RWPE1 (cell line): ENCODE data around the gene TAPBPL.
"Not testable (repeated sequence)": the region's sequence is repeated elsewhere in the genome, so short reads cannot be mapped to it uniquely, and the experiment has no call there.

ENCODE experiments used
- CTCF ChIA-PET: fragments of 350-600 bp; sonication (Branson Sonifier 250); formaldehyde crosslinking; extraction: SDS; loops from one replicate; lab custom pipeline; 2021; lab: Yijun Ruan, JAX
- POLR2A ChIA-PET: fragments of 400-600 bp; formaldehyde crosslinking; extraction: SDS; loops from one replicate; lab custom pipeline; 2020; ENCODE audit warnings: antibody characterized with exemption; ENCODE audit not compliant: low non-redundant PET; lab: Yijun Ruan, JAX
- DNase-seq: peaks from one replicate; pipeline ENCODE4 v3.0.0; 2012; ENCODE audit warnings: low spot score
- H3K27ac ChIP-seq: fragments of 450-650 bp; 2 replicates; pipeline ENCODE4 v1.5.1; 2017
- CTCF ChIP-seq: fragments of 450-650 bp; conservative IDR thresholded peaks from 2 replicates; pipeline ENCODE4 v1.5.1; 2017; ENCODE audit warnings: low read depth, mild to moderate bottlenecking

TAPBPL gene

DNA sequence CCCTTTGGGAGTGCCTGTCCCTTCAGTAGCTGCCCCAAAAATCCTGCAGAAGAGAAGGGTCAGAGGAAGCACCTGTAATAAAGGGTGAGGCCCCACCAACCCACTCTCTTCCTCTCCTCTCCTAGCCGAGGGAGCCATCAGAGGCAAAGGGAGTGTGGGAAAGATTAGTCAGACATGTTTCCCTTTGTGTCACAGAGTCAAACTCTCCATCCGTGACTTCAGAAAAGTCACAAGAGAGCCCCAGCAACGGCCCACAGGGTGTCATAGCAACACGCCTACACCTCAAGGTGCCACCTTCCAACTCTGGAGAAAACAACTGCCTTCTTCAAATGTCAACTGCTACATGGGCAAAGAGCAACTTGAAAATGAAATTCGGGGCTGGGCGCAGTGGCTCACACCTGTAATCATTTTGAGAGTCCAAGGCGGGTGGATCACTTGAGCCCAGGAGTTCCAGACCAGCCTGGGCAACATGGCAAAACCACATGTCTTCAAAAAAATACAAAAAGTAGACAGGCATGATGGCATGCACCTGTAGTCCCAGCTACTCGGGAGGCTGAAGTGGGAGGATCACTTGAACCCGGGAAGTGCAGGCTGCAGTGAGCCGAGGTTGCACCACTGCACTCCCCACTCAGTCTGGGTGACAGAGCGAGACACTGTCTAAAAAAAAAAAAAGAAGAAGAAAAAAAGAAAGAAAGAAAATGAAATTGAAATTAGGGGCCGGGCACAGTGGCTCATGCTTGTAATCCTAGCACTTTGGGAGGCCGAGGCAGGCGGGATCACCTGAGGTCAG lies 24.8 kb upstream of the TAPBPL start:
- POLR2A ChIA-PET: no interaction called here
- H3K27ac ChIP-seq: no peak overlapping the region
- no peak for TF ChIP-seq CTCF
- DNase-seq: no peak
- CTCF ChIA-PET: no interaction called here

GRCh38 chr12:6427796-6428195 lies 24.0 kb upstream of the TAPBPL start:
- CTCF ChIA-PET, DNase-seq, H3K27ac ChIP-seq, POLR2A ChIA-PET: not testable (repeated sequence)

GRCh38 chr12:6428326-6428725 lies 23.5 kb upstream of the TAPBPL start:
- no peak for TF ChIP-seq CTCF
- POLR2A ChIA-PET: no interaction called here
- no peak for DNase-seq
- no peak overlapping the region for H3K27ac ChIP-seq
- CTCF ChIA-PET: no interaction called here

GRCh38 chr12:6430124-6430989 lies 21.5 kb upstream of the TAPBPL start:
- POLR2A ChIA-PET: no interaction called here
- peak overlapping the region; percentile 85 for H3K27ac ChIP-seq
- TF ChIP-seq CTCF: no peak
- CTCF ChIA-PET: no interaction called here
- DNase-seq: peak; percentile 81

DNA sequence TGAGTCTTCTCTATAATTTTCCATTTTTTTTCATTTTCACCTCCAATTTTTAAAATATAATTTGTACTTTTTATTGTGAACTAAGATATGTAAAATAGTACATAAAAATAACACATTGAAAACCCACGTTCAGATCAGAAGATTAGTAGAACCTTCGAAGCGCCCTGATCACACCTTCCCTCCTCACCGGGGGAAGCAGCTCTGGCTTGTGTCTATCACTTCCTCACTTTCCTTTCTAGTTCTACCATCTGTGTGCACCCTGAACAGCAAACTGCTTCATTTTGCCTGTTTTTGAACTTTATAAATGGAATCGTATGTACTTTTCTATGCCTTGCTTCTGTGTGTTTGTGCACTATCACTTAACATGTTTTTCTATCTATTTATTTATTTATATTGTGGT lies 18.9 kb upstream of the TAPBPL start:
- ChIA-PET POLR2A (no interaction called here), CTCF (interaction anchor here (0.5 kb wide), 1 partner anchor 371 kb away, joined by 3 read pairs; no protein-coding TSS in a partner anchor)
- no peak for TF ChIP-seq CTCF
- H3K27ac ChIP-seq: no peak overlapping the region
- DNase-seq: no peak

GRCh38 chr12:6434205-6435140 lies 17.4 kb upstream of the TAPBPL start:
- ChIA-PET CTCF (no interaction called here), POLR2A (no interaction called here)
- TF ChIP-seq CTCF: no peak
- H3K27ac ChIP-seq: no peak overlapping the region
- no peak for DNase-seq
